HG02884 (cell line): ENCODE measurements around the gene C1QB.
"Not testable (repeated sequence)": the region's sequence is repeated elsewhere in the genome, so short reads cannot be mapped to it uniquely, and the experiment has no call there.

ENCODE experiments used
- ATAC-seq: cut with Tn5 transposase; IDR thresholded peaks from one replicate; pipeline ENCODE4 v1.9.1; 2021; ENCODE audit warnings: mild to moderate bottlenecking, moderate library complexity; ENCODE audit not compliant: unreplicated experiment

The C1QB gene

DNA sequence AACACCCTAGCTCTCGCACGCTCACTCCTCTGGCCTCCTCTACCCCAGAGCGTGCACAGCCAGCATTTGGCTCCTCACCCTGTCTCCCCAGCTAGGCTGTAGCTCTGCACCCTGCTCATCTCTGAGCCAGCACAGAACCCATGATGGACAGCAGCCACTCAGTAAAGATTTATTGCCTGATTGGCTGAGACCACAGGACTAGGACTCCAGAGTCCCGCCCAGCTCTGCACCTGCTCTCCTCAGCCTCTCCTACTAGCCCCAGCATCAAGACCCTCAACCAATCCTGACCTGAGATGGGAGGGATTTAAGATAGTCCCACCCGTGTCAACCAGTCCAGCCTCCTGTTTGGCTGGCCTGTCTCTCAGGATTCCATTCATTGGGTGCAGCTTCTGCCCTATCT is 9.3 kb downstream of the C1QB start:
- no peak for ATAC-seq

DNA sequence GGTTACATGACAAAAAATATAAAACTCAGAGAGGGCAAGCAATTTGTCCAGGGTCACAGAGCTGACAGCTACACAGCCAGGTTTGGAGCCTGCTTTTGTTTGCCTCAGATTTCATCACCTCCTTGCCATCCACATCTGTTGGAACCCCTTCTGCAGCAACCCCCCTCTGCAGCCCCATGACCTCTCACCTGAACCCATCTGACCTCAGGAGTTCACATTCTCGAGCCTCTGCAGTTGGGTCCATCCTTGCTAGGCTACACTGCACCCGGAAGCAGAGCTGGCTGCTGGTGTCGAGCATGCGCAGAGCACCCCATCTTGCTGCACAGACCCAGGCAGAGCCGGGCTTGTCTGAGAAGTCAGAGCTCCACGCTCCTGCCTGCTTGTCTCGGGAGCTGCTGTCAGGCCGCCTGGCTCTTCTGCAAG is 10.0 kb downstream of the C1QB start:
- no peak for ATAC-seq

DNA sequence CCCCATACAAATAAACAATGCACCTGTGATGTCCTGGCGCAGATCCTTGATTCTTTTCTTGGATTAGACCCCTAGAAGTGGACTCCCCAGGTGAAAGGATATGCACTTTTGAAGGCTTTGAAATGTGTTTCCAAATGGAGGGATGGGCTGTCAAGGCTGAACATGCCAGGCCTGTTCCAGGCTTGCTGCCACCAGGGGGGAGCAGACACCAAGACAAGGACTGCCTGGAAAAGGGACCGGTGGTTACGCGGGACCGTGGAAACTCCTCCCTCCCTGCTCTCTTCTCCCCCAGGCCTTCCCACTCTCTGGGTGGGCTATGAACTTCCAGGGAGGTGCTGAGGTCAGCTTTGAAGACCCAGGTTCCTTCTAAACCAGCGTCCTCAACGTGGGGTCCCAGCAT is 12.7 kb downstream of the C1QB start:
- ATAC-seq: no peak

DNA sequence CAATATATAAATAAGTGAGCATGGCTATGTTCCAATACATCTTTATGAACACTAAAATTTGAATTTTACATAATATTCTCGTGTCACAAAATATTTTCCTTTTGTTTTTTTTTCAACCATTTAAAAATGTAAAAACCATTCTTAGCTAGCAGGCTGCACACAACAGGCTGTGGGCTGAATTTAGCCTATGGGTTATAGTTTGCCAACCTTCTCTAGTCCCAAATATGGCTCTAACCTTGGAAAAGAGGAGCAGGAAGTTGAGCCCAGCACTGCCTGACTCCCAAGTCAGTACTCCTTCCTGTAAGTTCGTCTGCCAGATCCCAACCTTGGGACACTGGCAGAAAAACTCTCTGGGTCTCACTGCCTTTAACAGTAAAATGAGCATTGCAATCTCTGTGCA is 13.4 kb downstream of the C1QB start:
- ATAC-seq: no peak

DNA sequence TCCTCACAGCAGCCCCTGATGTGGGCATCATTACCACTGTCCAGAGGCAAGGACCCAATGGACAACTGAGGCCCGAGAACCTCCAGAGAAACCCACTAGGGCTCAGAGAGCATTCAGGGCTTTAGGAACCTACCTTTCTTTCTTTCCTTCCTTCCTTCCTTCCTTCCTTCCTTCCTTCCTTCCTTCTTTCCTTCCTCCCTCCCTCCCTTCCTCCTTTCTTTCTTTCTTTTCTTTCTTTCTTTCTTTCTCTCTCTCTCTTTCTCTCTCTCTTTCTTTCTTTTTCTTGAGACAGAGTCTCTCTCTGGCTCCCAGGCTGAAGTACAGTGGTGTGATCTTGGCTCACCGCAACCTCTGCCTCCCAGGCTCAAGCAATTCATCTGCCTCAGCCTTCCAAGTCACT is 15.8 kb downstream of the C1QB start:
- ATAC-seq: not testable (repeated sequence)

DNA sequence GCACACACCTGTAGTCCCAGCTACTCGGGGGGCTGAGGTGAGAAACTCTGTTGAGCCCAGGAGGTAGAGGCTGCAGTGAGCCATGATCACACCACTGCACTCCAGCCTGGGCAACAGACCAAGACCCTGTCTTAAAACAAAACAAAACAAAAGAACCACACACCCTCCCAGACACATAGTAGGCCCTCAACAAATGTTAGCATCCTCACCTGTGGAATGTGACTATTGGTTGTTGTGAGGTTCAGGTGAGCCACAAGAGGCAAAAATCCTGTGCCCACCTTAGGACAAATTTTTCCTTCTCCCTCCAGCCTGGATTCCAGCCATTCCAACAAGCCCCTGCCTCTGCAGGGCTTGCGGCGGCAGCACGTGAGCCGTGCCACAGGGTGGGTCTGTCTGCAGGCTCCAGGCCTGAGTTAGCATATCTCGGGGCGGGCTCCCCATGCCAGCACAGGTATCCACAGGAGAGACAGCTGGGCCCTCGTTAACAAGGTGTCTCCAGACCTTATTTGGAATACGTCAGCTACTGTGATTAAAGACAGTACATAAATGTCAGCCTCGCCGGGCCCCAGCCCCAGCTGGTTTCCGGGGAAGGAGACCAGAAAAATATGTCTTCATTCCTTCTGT is 17.4 kb downstream of the C1QB start:
- no peak for ATAC-seq

DNA sequence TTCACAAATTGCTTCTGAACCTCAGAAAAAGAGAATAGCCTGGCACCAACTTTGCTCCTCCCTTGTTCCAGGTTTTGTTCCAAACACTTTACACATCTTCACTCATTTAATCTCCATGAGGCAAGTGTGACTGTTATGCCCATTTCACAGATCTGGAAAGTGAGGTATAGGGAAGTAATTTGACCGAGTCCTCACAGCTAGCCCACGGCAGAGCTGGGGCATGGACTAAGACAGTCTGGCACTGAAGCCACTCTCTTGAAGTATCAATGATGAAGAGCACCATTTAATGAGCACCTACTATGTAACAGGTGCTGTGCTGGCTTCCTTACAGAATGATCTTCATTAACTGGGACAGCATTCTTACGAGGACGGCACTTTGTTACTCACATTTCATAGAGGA is 19.0 kb downstream of the C1QB start:
- ATAC-seq: no peak

DNA sequence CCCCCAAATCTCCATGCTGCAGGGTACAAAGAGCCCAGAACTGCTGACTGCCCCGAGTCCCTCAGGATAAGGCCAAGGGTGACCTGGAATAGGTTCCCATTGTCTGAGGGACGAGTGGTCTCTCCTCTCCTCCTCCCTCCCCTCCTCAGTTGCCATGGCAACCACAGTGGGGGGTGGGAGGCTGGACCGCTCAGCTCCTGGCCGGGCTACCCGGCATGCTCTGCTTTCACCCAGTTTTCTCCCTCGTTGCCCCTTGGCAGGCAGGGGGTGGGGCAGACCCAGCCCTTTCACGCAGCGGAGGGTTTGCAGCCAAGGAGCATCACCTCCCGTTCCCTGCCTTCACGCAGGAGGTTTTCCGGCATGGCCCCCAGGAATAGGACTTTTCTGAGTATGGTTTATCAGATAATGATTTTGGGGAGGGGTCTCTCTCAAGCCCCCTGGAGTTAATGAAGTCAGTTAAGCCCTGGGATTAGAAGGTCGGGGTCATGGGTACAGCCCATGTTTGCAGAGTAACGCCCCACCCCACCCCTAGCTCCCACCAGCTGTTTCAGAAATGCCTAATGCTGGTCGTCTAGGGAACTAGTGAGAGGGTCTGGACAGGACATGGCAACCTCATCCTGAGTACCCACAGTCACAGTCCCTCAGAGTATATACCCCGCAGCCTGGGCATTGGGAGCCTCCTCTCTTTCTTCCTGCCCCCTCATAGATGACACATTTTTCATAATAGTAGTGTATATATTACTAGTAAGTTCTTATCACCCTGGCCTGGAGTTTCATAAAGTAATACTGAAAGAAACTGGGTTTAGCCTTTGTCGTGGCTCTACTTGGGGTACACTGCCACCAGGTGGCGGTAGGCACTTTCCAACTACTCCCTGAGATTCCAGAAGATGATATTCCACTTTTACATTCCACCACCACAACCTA is 20.7 kb downstream of the C1QB start:
- no peak for ATAC-seq

DNA sequence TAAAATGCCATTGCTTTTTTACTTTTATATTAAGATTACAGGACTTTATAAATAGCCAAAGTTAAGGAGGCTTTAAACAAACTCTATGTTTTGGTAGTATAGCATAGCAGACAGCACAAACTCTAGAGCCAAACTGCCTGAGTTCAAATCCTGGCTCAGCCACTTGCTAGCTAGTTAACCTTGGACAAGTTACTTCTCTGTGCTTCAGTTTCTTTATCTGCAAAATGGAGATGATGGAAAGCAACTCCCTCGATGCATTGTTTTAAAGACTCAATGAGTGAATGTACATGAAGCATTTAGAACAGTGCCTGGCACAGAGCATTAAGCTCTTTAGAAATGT is 21.3 kb downstream of the C1QB start:
- ATAC-seq: no peak

DNA sequence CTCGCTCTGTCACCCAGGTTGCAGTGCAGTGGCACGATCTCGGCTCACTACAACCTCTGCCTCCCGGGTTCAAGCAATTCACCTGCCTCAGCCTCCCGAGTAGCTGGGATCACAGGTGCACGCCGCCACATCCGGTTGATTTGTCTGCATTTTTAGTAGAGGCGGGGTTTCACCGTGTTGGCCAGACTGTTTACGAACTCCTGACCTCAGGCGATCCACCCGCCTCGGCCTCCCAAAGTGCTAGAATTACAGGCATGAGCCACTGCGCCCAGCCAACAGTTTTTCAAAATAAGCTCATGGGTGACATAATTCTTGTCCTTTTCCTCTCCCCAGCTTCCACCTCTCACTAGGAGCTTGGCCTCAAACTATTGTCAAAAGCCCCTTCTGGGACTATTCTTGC is 23.1 kb downstream of the C1QB start:
- ATAC-seq: not testable (repeated sequence)

DNA sequence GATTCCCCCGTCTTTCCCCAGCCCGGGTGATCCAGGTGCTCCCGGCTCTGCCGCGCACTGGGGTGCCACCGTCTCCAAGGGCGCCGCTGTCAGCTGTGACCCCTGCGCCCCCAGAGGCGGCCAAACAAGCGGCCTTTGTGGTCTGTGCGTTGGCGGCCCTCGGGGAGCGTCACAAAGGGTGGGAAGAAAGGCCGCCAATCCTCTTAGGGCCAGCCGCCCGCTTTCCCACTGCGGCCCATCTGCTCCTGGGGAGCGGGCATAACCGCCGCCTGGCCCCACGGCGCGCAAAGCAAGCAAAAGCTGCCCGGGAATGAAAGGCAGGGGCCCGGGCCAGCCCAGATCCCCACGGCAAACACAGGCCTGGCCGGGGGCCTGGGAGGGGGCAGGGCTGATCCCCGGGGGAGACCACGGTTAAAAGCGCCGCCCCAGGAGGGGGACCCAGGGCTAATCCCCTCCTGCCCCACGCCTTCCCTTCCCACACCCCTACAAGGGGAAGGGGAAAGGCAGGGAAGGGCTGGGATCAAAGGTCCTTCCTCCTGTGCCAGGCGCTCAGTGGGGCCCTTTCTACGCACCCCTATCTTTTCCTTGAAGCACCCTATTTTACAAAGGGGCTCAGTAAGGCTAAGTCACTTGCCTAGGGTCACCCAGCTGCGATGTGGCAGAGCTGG is 24.0 kb downstream of the C1QB start:
- no peak for ATAC-seq

DNA sequence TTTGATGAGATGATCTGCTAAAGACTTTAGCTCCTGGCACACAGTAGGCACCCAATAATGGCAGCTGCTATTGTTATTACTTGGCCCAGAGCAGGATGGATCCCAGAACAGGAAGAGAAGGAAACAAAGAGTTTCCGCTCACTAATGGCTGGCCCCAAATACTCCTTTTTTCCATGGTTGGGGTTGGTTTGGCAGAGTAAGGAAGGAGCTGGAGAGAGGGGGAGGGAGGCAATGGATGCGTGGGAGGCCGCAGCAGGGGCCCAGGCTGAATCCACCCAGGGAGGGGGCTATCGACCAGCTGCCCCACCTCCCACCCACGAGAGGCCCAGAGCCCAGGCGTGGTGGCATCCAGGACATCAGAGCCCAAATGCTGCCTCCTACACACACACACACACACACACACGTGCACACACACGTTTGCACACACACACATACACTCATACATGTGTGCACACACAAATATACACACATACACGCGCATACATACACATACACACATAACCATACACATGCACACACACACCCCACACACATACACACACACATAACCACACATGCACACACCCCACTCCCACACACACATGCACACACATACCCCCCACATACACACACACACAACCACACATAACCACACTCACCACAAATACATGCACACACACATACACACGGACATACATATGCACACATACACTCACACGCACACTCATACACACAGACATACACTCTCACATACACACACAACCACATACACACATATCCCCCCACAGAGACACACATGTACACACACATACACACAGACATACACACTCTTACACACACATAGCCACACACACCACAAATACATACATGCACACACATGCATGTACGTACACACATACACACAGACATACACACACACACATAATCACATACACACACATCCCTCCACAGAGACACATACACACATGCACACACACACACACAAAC is 25.2 kb downstream of the C1QB start:
- ATAC-seq: no peak

DNA sequence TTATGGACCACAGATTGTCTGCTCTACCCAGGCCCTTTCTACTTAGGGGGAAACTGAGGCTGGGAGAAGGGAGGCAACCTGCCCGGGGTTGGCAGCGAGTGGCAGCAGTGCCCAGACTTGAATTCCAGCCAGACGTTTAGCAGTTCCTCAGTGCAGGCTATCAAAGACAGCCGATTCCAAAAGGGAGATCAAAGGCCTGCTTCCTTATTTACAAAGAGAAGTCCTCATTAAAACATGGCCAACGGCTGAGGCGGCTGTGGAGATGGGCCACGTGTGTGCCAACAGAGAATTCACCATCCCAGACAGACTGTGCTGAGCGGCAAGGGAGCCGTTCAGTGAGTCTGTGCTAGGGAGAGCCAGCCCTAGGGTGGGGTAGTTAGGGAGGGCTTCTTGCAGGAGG is 27.7 kb downstream of the C1QB start:
- no peak for ATAC-seq

DNA sequence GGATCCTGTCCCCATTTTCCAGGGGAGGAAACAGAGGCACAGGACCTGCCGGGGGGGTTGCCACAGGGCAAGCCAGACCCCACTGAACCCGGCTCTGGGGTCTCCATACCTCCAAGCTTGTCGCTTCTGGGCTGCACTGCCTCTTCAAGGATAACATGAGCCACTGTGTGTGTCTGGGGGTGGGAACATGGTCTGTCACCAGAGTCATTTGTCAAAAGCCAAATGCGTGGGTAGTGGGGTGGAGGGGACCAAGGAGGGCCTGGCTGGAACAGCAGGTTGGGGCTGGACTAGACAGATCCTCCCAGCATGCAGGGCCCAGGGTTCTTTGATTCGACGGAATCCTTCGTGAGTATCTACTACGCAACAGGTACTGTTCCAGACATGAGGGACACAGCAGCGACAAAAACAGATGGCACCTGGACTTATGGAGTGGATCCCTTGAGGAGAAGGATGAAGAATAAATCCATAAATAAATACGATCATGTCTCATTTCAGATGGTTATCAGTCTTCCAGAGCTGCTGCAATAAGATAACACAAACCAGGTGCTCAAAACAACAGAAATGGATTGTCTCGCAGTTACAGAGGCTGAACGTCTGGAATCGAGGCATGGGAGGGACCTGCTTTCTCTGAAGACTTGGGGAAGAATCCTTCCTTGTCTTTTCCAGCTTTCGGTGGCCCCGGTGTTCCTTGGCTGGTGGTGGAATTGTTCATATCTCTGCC is 28.7 kb downstream of the C1QB start:
- ATAC-seq: no peak

DNA sequence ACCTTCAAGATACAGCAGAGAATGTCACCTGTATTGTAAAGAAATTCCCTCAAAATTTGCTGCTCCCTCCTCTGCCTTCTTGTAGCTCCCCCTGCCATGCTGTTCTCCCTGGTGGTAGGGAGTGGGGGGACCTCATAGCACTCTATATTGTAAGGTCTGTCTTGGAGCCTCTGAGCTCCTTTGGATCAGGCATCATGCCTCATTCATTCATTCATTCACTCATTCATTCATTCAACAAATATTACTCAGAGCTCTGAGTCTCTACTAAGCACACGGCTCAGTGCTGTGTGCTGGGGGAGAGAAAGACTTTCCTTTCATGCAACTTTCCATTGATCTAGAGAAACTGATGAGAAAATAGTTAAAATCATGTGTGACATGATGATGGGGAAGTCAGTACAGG is 30.5 kb downstream of the C1QB start:
- no peak for ATAC-seq

DNA sequence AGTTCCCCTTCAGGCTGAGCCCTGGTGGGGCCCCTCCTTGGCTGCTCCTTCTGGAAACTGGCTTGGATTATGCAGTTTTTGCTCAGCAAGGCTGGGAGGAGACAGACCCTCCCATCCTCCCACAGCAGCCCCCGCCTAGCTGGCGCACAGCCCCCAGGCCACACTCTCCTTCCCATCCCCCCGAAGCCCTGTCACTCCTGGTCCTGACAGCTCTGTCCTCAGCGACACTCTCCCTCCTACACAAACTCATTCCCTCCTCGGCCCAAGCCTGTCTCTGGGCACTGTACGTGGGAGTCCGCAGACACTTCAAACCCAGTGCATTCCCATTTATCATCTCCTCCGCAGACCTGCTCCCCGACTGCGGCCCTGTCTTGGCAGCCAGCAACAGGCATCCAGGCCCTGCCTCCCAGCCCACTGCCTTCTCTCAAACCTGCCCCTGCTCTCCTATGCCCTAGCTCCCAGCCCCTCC is 32.6 kb downstream of the C1QB start:
- ATAC-seq: no peak

DNA sequence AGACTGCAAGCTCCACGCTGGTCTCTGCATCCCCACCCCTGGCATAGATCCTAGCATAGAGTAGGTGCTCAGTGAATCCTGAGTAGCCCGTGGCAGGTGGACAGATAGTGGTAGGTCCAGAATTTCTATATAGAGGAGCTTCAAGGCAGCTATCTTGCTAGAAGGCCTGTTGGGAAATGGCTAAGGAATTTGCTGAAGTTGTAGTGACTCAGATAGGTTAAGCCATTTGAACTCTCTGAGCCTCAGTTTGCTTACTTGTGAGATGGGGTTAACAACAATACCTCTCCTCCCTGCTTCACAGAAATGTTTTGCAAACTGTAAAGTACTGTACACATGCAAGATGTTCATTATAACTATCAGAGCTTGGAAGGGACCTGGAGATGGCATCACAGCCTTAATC is 34.2 kb downstream of the C1QB start:
- ATAC-seq: no peak

DNA sequence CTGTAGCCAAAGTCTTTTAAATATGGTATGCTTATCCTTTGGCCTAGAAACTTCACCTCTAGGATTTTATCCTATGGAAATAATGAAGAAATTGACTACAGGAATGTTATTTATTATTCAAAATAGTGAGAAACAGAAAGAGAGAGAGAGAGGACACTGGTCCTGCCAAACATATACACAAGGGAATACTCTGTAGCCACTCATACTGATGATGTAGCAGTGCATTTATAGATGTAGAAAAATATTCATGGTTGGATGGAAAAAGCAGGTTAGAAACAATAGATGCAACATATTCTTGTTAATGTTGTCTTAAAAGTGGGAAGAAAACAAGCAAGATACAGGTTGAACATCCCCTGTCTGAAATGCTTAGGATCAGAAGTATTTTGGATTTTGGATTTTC is 35.4 kb downstream of the C1QB start:
- no peak for ATAC-seq

DNA sequence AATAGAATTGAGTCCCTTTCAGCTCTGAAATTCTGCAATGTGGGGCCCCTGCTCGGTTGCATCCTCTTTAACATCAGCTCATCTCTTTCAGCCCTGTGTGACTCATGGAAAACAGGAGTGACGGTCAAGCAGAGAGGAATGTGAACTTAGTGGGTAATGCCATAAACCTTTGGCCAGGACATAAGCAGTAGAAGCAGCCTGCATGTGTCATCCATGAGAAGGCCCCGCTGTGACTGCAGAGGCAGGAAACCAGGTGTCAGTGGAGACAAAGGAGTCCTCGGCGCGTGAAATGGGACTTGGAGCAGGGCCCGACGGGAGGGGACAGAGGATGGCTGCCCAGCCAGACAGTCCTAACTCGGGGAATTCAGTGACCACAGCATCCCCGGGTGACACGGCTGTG is 36.5 kb downstream of the C1QB start:
- ATAC-seq: no peak
